ENCODE measurements around the gene ASXL1. TPM values are rescaled to one million over a fixed set of nuclear protein-coding genes. Genes with fewer than 3 reads are reported as not detected.
A peak's percentile ranks its signal among the peaks of the same experiment; 100 is the strongest.

The ASXL1 gene
- total RNA-seq, 2 experiments from 2014 or later: 110 TPM

DNA sequence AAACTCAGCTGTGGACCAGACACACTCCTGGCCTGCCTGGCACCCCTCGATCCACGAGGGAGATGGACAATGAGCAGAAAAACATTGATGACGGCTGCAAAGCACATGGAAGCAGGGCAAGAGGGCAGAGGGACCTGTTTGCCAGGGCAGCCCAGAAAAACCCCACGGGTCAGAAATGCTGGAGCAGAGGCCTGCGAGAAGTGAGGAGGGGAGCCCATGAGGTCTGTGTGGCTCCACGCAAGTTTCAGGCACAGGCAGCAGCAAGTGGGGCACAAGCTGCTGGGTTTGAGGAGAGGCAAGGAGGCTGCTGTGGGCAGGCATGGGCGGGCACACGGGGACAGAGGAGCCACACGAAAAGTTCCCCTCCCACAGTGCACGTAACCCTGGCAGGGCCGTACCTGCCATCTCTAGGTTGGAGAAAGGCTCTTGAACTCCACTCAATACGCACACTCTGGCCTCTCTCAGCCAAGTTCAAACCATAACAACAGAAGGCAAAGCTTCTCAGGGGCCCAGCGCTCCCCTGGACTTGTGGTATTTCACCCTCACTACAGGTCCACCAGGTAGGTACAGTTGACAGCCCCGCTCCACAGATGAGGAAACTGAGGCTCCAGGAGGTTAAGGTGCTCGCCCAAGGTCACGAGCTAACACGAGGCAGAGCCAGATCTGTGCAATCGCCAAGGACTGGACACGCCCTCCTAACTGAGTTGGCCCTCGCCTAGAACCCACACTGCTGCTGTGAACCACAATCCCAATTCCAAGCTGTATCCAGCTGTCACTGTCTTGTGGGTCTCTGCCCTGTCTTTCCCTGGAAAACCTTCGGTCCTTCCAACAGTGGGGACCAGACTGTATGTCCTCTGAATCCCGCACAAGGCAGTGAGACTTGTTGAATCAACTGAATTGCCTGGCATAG, 118.8 kb downstream of the ASXL1 start:
- ChIA-PET POLR2A (interaction anchor here (0.6 kb wide), 1 partner anchor 178 kb away, joined by 3 read pairs; no protein-coding TSS in a partner anchor), CTCF (interaction anchor here (1.0 to 1.6 kb wide), 2 partner anchors 21 to 96 kb away, joined by 3 to 5 read pairs; no protein-coding TSS in a partner anchor)
- Mint-ChIP-seq H3K36me3 (ENCODE audit: low read depth) (no peaks in the 10 kb centered on the region), H3K4me3 (no peak overlapping the region), H3K27me3 (no peaks in the 10 kb centered on the region), H3K9me3 (no peaks in the 10 kb centered on the region), H3K27ac (peak overlapping the region; percentile 64), H3K4me1 (peaks cover 22% of the 10 kb centered on the region)
- DNase-seq: no peak

DNA sequence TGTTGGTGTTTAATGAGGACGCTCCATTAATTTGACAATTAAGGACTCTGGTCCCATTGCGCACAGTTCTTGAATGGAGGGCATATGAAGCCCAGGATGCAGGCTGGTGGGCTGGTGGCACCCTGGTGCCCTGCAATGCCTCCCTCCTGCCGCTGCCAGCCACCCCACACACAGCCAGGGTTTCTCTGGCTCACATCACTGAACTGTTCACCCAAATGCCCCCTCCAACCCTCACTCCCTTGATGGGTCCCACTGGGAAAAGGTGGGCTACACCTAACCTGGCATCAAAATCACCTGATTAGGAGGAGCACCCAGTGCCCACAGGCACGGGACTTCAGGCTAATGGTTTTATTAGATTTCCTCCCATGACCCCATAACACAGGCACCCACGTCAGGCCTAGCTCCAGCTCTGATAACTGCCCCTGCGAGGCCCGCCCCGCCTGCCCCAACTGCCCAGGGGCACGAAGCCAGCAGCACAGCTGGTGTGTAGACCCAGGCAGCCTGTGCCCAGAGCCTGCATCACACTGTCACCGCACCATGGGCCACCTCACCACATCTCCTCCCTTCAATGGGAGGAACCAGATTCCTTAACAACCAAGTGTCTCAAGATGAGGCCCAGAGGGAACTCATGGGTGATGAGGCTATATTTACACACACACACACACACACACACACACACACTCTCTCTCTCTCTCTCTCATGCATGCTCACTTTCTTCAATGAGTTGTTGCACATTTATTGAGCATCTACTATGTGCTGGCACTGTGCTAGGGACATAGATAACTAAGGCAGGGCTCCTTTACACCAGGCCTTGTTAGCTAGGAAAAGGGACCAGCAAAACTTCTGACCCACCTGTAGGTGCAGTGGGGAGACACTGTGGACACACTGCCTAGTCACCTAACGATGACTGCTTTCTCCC, 119.7 kb downstream of the ASXL1 start:
- Mint-ChIP-seq H3K9me3 (no peaks in the 10 kb centered on the region), H3K4me3 (no peak overlapping the region), H3K36me3 (ENCODE audit: low read depth) (no peaks in the 10 kb centered on the region), H3K4me1 (peaks cover 26% of the 10 kb centered on the region), H3K27me3 (no peaks in the 10 kb centered on the region), H3K27ac (peak overlapping the region; percentile 5)
- ChIA-PET CTCF (interaction anchor here (1.6 kb wide), 1 partner anchor 95 kb away, joined by 5 read pairs; no protein-coding TSS in a partner anchor), POLR2A (no interaction called here)
- no peak for DNase-seq

DNA sequence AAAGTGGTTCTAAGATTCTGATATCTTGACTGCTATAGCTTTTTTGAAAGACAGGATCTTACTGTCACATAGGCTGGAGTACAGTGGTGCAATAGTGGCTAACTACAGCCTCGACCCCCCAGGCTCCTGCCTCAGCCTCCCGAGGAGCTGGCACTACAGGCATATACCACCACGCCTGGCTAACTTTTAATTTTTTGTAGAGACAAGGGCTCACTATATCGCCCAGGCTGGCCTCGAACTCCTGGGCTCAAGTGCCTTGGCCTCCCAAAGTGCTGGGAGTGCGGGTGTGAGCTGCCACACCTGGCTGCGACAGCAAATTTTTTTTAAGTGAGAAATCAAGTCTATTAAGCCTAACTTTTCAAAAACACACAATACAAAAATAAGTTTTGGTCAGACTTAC, 120.4 kb downstream of the ASXL1 start:
- POLR2A ChIA-PET: no interaction called here
- CTCF ChIA-PET: no interaction called here
- Mint-ChIP-seq H3K36me3 (ENCODE audit: low read depth) (no peaks in the 10 kb centered on the region), H3K9me3 (no peaks in the 10 kb centered on the region), H3K27me3 (no peaks in the 10 kb centered on the region), H3K27ac (no peak overlapping the region), H3K4me3 (no peak overlapping the region), H3K4me1 (peaks cover 26% of the 10 kb centered on the region)
- DNase-seq: no peak

DNA sequence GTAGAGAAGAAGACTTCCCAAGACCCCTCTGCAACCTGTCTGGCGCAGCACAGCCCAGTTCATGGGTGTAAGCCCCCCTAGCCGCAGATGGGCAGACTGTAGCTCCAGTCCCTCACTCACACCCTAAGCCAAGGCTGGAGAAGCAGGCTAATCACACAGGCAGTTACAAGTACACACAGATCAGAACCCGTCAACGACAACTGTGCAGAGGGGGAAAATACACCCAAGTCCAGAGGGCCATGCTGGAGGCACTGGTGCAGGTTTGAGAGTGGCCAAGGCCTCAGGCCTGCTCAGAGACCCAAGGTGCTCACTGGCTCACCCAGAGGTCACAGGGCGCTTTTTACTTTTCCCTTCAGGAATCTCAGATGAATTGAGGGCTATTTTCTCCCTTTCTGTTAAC, 120.9 kb downstream of the ASXL1 start:
- CTCF ChIA-PET: no interaction called here
- H3K36me3 Mint-ChIP-seq (ENCODE audit: low read depth): no peaks in the 10 kb centered on the region
- no peak for DNase-seq
- H3K9me3 Mint-ChIP-seq: no peaks in the 10 kb centered on the region
- no peak overlapping the region for H3K4me3 Mint-ChIP-seq
- peaks cover 26% of the 10 kb centered on the region for H3K4me1 Mint-ChIP-seq
- POLR2A ChIA-PET: no interaction called here
- H3K27ac Mint-ChIP-seq: no peak overlapping the region
- H3K27me3 Mint-ChIP-seq: no peaks in the 10 kb centered on the region

DNA sequence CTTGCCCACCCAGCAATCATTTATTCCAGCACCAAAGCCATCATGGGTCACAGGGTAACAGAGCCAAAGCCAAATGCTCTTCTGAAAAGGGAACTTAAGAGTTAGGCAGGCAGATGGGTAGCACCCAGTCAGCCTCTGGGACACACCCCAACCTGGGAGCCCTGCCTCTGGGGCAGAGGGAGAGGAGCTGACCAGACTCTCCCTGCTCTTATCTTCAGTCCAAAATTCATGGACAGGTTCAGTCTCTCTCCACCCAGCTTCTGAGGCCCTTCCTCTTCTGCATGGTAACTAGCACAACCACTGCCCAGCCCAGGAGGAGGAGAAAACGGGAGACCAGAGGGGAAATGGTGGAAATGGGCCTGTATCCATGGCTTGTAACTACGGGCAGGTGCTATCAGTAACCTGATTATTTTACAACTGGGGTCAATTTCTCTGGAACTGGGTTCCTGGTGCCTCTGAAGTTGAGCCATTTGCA, 121.6 kb downstream of the ASXL1 start:
- POLR2A ChIA-PET: no interaction called here
- no peaks in the 10 kb centered on the region for H3K36me3 Mint-ChIP-seq (ENCODE audit: low read depth)
- CTCF ChIA-PET: interaction anchor here (1.0 to 1.9 kb wide), 3 partner anchors 12 to 173 kb away, joined by 3 to 4 read pairs (median 3); no protein-coding TSS in a partner anchor
- no peak for DNase-seq
- peaks cover 26% of the 10 kb centered on the region for H3K4me1 Mint-ChIP-seq
- H3K9me3 Mint-ChIP-seq: no peaks in the 10 kb centered on the region
- H3K27ac Mint-ChIP-seq: no peak overlapping the region
- H3K4me3 Mint-ChIP-seq: no peak overlapping the region
- no peaks in the 10 kb centered on the region for H3K27me3 Mint-ChIP-seq

DNA sequence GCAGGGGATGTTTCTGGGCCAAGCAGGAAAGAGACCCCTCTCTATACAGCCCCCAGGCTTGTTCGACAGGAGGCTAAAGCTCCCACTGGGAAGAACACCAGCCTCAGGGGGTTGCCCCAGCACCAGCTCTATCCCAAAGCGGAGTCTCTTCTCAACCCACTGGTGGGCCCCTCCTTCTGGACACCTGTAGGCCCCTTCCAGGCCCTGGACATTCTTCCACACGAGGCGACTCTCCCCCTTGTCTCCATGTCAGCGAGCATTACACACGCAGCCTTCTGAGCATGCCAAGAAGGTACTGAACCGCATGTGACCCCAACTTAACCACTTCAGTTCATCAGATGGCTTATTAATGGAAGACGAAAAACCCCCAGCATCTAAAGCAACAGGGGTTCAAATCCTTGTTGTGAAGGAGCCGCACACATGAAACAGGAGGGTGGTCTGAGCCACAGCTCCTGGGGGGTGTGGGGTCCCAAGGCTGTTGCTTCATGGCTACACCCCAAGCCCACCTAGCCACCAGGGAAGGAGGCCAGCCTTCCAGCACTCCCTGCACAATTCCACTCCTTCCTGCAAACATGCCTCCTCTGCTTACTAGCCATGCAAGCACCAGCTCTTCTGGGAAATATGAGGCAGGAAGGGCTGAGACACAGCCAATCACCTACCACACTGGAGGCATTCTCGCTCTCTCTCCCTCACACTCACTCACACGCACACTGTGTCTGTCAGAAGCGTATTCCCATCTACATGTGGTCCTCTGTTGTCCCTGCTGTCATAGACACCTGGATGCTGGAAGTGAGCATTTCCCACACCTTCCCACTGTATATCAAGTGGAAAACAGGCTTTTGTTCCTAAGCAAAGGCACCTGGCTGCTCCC, 122.5 kb downstream of the ASXL1 start:
- Mint-ChIP-seq H3K4me3 (no peak overlapping the region), H3K27ac (no peak overlapping the region), H3K27me3 (no peaks in the 10 kb centered on the region), H3K36me3 (ENCODE audit: low read depth) (no peaks in the 10 kb centered on the region), H3K9me3 (no peaks in the 10 kb centered on the region), H3K4me1 (peaks cover 32% of the 10 kb centered on the region)
- no peak for DNase-seq
- POLR2A ChIA-PET: no interaction called here
- CTCF ChIA-PET: interaction anchor here (0.7 to 1.9 kb wide), 4 partner anchors 13 to 217 kb away, joined by 3 to 4 read pairs (median 3); no protein-coding TSS in a partner anchor

DNA sequence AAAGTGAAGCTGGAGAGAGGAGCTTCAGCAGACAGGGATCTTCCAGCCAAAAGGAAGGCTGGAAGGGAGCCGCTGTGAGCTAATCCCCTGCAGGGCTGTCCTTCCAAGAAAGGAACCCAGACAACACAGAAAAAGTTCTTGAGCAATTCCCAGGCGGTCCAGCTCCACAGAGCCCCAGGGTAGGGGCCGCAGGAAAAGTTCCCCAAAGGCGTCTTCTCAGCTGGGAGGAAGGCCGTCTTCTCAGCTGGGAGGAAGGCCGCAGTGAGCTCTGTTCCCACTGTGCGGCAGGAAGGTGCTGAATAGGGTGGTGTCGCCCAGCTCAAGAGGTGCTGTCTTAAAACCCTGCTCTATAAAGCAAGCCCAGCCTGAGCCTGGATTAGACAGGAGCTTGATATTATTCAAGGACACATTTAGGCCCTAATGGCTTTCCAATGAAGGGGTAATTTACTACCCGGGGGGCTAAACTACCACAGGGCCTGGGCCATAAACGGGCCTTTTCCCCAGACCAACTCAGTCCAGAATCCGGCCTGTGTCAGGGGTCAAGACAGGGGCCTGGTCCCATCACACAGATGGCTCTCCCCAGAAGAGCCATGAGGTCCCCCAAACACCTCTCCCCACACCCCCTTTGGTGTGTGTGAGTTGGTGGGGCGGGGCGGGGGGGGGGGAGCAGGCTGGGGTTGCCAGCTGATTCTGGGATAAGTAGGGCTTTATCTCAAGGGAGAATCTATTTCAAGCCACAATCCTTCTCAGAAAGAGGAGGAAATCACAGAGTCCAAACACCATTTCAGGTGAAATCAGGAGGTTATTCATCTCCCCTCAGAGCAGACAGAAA, 123.4 kb downstream of the ASXL1 start:
- CTCF ChIA-PET: interaction anchor here (0.7 to 1.9 kb wide), 2 partner anchors 14 to 216 kb away, joined by 3 to 4 read pairs; no protein-coding TSS in a partner anchor

DNA sequence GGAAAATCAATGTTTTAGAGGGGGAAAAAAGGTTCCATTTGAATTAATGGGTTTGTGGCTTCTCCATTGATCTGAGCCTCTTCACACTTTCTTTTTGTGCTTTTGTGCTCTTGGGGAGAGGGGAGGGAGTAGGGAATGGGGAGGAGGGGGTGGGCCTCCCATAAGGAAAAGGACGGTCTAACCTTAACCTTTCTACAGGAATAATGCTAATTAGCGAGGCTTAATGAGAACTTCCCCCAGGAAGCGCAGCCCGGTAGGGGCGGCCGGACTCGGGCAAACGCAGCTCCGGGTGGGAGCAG, 124.0 kb downstream of the ASXL1 start:
- DNase-seq: no peak
- Mint-ChIP-seq H3K9me3 (no peaks in the 10 kb centered on the region), H3K4me3 (peak overlapping the region; percentile 45), H3K36me3 (ENCODE audit: low read depth) (peaks cover 6% of the 10 kb centered on the region), H3K27ac (peak overlapping the region; percentile 3), H3K4me1 (peaks cover 23% of the 10 kb centered on the region), H3K27me3 (no peaks in the 10 kb centered on the region)
- ChIA-PET CTCF (no interaction called here), POLR2A (no interaction called here)

More for the DNA sequence above, 123.4 kb downstream of the ASXL1 start:
- Mint-ChIP-seq H3K4me1 (peaks cover 29% of the 10 kb centered on the region), H3K27ac (no peak overlapping the region), H3K27me3 (no peaks in the 10 kb centered on the region), H3K4me3 (peak overlapping the region; percentile 45), H3K9me3 (no peaks in the 10 kb centered on the region), H3K36me3 (ENCODE audit: low read depth) (peaks cover 4% of the 10 kb centered on the region)
- POLR2A ChIA-PET: no interaction called here
- no peak for DNase-seq

DNA sequence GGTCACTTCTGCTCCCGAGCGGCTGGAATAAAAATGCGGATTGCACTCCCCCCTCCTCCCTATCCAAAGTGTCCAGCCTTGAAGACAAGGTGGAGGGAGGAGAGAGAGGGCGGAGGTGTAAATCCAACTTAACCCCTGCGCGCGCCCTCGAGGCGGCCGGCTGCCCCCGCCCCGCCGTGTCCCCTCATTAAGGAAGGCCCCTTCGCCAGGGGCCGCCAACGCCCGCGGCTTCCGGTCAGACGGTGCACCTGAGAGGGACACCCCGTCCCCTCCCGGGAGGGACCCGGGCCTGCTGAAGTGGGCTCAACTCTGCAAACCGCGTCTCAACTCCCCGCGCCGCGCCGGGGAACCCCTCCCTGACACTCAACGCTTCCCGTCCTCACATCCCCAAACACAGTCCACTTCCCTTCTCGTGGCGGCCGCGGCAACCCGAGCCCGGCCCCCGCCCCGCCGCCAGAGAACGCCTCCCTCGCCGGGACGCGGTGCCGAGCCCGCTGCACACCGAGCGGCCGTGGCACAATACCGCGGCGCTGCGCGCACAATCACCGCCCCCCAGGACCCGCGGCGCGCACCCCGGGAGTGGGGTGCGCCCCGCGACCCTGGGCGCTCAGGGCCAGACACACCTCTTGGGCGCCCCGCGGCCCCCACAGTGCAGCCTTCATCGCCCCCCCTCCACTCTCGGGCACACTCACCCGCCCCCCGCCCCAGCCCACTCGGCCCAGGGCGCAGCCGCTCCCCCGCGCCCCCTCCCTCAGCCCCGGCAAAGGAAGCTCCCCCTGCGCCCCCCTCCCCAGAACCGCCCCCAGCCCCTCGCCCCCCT, 124.5 kb downstream of the ASXL1 start:
- peak; percentile 40 for DNase-seq
- peaks cover 22% of the 10 kb centered on the region for H3K4me1 Mint-ChIP-seq
- peaks cover 11% of the 10 kb centered on the region for H3K36me3 Mint-ChIP-seq (ENCODE audit: low read depth)
- H3K4me3 Mint-ChIP-seq: peak overlapping the region; percentile 68
- H3K27me3 Mint-ChIP-seq: no peaks in the 10 kb centered on the region
- H3K9me3 Mint-ChIP-seq: no peaks in the 10 kb centered on the region
- POLR2A ChIA-PET: no interaction called here
- no peak overlapping the region for H3K27ac Mint-ChIP-seq
- CTCF ChIA-PET: no interaction called here

DNA sequence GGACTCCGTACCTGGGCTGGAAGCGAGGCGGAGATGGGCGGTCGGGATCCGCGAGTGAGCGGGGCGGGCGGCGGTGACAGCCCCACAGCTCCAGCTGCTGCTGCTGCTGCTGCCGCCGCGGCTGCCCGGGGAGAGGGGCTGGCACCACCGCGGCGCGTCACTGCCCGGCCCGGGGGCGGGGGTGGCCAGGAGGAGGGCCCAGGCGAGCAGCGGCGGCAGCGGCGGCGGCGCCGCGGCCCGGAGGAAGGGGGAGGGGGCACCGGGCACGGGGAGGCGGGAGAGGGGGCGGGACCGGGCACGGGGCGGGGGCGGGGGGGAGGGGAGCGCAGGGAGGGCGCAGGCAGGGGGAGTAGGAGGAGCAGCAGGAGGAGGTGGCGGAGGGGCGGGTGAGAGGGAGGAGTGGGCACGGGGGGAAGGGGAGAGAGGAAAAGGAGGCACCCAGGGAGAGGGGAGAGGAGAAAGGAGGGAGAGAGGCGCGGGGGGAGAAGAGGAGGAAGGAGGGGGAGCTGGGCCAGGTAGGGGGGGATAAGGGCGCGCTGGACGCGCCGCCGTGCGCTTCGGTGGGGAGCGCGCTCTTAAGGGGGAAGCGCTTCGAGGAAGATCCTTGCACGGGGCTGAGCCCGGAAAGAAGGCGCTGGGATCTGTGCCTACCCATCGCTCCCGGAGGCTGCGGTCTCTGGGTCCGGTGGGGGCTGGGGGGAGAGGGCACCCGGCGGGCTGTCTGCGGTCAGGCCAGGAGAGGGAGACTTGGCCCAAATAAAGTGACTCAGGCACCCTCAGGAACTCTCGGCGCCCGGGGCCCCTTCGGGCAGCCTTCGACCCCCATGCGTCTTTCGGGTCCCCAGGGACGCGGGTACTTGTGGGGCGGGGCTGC, 125.5 kb downstream of the ASXL1 start:
- ChIA-PET CTCF (no interaction called here), POLR2A (no interaction called here)
- Mint-ChIP-seq H3K4me3 (peak overlapping the region; percentile 69), H3K9me3 (no peaks in the 10 kb centered on the region), H3K4me1 (peaks cover 26% of the 10 kb centered on the region), H3K27me3 (no peaks in the 10 kb centered on the region), H3K27ac (peak overlapping the region; percentile 41), H3K36me3 (ENCODE audit: low read depth) (peaks cover 16% of the 10 kb centered on the region)
- peak; percentile 42 for DNase-seq

Data from activated CD4-positive, alpha-beta T cell treated with anti-CD3 and anti-CD28 coated beads, Interleukin-2, amount 10 ng/mL, durations not matched to agents 7 days and 5 days (primary cell).